ENCODE data around the gene CCDC68. TPM values are rescaled to one million over a fixed set of nuclear protein-coding genes. Genes with fewer than 3 reads are reported as not detected.
A peak's percentile ranks its signal among the peaks of the same experiment; 100 is the strongest.

Gene CCDC68
- polyA plus RNA-seq, 3 donors from 2014 or later, result not detected

DNA sequence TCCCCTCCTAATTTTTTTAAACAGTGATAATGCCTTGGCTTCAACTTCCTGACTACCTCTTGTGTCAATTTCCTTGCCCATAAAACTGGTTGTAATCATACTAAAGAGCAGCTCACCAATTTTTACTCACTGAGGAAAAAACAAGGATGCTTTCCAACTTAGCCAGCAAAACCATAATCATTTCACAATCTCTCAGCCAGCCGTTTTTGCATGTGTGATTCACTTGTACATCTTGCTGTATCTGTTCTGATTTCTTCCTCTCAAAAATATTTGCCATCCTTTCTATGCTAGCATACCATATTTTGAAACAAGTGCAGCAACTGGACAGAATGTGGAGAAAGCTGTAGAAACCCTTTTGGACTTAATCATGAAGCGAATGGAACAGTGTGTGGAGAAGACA is 70.3 kb downstream of the CCDC68 start:
- no peak overlapping the region for H3K27ac Mint-ChIP-seq
- H3K4me1 Mint-ChIP-seq, result peaks cover 0 to 5% of the 10 kb centered on the region in 2 donors
- H3K9me3 Mint-ChIP-seq, result no peaks in the 10 kb centered on the region

DNA sequence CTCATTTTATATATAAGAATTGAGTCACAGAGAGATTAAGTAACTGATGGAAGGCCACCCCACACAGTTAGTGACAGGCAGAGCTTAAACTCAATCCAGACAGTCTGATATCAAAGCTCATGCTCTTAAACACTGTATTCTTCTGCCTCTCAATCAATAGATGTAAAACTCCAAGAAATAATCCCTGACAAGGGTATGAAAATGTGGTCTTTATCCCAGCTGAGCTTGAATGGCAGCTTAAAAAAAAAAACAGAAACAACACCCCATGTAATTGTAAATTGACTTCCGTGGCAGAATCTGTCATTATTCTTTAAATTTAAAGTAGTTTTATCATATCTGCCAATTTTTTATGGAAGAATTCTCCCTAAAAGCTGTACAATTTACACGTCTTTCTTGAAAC is 70.9 kb downstream of the CCDC68 start:
- Mint-ChIP-seq H3K4me1 (peaks cover 0 to 3% of the 10 kb centered on the region in 2 donors), H3K9me3 (no peaks in the 10 kb centered on the region), H3K36me3 (peaks cover 29 to 67% (median 52%) of the 10 kb centered on the region in 3 donors), H3K27me3 (ENCODE audit: low read depth in 3 of 3) (no peaks in the 10 kb centered on the region), H3K4me3 (no peak overlapping the region), H3K27ac (peak overlapping the region in 1 of 6 donors; percentile 9)
- DNase-seq, result no peak

More for the DNA sequence above, 70.3 kb downstream of the CCDC68 start:
- Mint-ChIP-seq H3K27me3 (ENCODE audit: low read depth in 3 of 3) (no peaks in the 10 kb centered on the region), H3K36me3 (peaks cover 29 to 67% (median 48%) of the 10 kb centered on the region in 3 donors), H3K4me3 (no peak overlapping the region)
- no peak for DNase-seq

DNA sequence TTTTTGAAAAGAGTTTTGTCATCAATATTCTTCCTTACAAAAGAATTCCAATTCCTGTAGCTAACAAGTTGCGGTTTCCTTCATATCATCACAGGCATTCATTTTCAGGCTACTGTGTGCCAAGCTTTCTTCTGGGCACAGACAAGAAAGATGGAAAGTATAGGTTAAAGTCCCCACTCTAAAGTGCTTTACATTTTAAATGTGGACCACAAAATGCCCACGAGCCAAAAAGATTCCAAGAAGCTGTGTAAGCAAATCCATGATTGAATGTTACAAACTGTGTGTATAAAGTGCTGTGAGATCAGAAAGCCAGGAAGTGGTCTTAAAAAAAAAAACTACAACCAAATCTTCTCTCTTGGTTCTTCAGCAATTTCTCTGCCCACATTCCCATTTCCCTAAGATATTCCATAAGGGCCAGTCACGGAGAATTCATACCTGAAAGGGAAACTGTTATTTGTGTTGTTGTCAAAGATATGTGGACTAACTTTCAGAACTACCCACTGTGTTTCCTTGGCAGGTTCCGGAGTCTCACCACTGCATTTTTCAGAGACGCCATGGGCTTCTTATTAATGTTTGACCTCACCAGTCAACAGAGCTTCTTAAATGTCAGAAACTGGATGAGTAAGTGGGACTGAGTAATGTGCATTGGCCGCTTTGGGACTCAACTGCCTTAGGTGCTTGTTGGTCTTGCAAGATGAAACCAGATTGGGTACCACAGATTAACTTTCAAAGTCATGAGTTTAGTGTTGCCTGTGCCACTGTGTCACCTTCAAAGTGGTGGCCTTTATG is 75.3 kb downstream of the CCDC68 start:
- Mint-ChIP-seq H3K27me3 (ENCODE audit: low read depth in 3 of 3) (no peaks in the 10 kb centered on the region), H3K27ac (no peak overlapping the region), H3K36me3 (peaks cover 41 to 67% (median 58%) of the 10 kb centered on the region in 3 donors), H3K4me1 (no peaks in the 10 kb centered on the region), H3K9me3 (no peaks in the 10 kb centered on the region), H3K4me3 (no peak overlapping the region)
- DNase-seq, result no peak

DNA sequence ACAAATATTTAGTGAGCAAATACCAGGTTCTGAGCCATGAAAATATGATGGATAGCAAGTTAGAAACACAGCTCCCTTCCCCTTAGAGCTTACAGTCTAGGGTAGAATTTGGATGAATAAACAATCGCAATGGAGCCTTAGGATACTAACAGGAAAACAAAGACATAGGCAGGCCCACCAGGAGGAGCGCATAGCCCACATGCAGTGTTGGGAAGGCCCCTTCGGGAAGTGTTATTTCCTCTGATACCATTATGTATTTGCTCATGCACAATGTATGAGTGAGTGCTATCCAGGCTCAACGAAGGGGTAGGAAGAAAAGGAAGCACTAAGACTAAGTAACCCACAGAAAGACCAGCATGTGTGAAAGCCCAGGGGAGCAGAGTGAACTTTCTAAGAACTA is 76.9 kb downstream of the CCDC68 start:
- Mint-ChIP-seq H3K36me3 (peaks cover 39 to 55% (median 54%) of the 10 kb centered on the region in 3 donors), H3K4me1 (peaks cover 0 to 2% of the 10 kb centered on the region in 2 donors), H3K27ac (no peak overlapping the region), H3K4me3 (no peak overlapping the region), H3K27me3 (ENCODE audit: low read depth in 3 of 3) (no peaks in the 10 kb centered on the region), H3K9me3 (no peaks in the 10 kb centered on the region)
- no peak for DNase-seq

DNA sequence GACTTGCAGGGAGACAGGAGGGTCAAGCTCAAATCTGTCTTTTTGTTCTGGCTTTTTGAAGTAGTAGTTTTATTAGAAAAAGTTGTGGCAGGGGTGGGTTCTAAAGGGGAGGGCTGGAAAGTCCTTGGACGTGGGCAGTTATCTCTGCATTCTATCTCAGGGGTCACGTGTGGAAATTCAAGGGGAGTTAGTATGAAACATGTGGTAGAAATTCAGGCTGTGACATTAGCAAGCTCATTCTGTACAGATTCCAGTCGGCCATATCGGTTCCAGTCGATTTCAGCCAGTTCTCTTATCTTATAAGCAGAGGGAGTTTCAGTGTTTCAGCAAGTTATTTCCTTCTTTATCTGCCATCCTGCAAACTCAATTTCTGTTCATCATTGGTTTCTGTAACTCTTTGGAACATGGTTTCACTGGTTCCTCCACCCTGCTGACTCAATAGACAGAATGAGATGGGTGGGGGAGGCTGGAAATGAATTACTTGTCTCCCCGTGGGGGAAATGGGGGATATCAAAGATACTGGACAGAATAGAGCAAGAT is 78.0 kb downstream of the CCDC68 start:
- Mint-ChIP-seq H3K4me3 (no peak overlapping the region), H3K9me3 (no peaks in the 10 kb centered on the region), H3K36me3 (peaks cover 41 to 55% (median 54%) of the 10 kb centered on the region in 3 donors), H3K27me3 (ENCODE audit: low read depth in 3 of 3) (no peaks in the 10 kb centered on the region), H3K27ac (no peak overlapping the region), H3K4me1 (peaks cover 0 to 12% of the 10 kb centered on the region in 2 donors)
- no peak for DNase-seq

- Mint-ChIP-seq H3K4me3 (no peak overlapping the region), H3K4me1 (peaks cover 0 to 20% of the 10 kb centered on the region in 2 donors), H3K27ac (no peak overlapping the region), H3K9me3 (no peaks in the 10 kb centered on the region), H3K36me3 (peaks cover 38 to 50% (median 48%) of the 10 kb centered on the region in 3 donors), H3K27me3 (ENCODE audit: low read depth in 3 of 3) (no peaks in the 10 kb centered on the region)
- DNase-seq, result no peak
These were observed 78.7 kb downstream of the CCDC68 start for GRCh38 chr18:54880395-54881105.

DNA sequence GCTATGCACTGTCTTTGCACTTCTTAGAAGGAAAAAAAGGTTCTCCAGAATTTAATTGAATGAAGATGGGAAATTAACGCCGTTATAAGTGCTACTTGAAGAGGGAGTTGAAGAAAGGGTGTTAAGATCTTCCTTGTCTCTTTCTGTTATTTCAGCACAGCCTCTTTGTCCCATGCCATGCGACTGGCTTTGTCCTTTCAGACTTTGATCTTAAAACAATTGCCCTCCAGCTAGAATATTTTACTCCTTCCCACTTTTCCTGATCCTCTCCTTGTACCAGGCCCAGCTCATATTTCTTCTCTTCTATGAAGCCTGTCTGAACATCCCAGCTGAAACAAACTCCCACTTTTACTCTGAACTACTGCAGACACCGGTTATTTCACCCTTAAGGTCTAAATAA is 79.6 kb downstream of the CCDC68 start:
- no peaks in the 10 kb centered on the region for H3K27me3 Mint-ChIP-seq (ENCODE audit: low read depth in 3 of 3)
- H3K9me3 Mint-ChIP-seq, result no peaks in the 10 kb centered on the region
- DNase-seq, result no peak
- no peak overlapping the region for H3K4me3 Mint-ChIP-seq
- H3K36me3 Mint-ChIP-seq, result peaks cover 36 to 47% (median 42%) of the 10 kb centered on the region in 3 donors
- H3K27ac Mint-ChIP-seq, result peak overlapping the region in 1 of 6 donors; percentile 4
- H3K4me1 Mint-ChIP-seq, result peaks cover 4 to 26% of the 10 kb centered on the region in 2 donors

DNA sequence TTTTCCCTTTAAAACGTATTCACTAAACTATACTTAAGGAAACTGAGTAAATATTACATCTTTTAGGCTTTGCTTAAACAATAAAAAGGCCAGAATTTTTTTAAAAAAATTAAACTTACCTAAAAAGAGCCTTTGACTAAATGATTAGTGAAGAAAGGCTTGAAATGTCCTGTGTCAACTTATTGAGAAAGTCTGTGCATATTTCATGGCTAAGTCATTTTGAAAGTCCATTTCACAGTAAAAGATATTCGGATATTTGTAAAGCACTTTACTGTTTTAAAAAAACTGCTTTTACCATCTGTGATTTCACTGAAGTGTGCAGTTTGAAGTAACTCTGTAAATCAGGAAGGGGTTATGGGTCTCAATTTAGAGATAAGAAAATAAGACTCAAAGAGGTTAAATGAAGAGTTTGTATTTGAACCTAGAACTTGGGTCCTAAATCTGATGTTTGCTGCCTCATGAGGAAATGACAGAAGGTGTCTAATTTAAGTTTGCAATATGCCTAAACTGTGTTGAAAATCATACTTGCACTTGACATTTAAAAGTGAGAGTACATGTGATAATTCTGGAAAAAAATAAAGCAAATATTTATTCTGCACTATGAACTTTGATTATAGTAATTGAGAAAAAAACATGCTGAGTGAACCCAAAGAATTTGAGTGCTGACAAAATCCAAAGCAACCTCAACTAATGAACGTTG is 80.5 kb downstream of the CCDC68 start:
- Mint-ChIP-seq H3K4me3 (no peak overlapping the region), H3K4me1 (peaks cover 9 to 35% of the 10 kb centered on the region in 2 donors), H3K9me3 (no peaks in the 10 kb centered on the region), H3K27me3 (ENCODE audit: low read depth in 3 of 3) (no peaks in the 10 kb centered on the region), H3K27ac (no peak overlapping the region), H3K36me3 (peaks cover 35 to 43% (median 37%) of the 10 kb centered on the region in 3 donors)
- no peak for DNase-seq

DNA sequence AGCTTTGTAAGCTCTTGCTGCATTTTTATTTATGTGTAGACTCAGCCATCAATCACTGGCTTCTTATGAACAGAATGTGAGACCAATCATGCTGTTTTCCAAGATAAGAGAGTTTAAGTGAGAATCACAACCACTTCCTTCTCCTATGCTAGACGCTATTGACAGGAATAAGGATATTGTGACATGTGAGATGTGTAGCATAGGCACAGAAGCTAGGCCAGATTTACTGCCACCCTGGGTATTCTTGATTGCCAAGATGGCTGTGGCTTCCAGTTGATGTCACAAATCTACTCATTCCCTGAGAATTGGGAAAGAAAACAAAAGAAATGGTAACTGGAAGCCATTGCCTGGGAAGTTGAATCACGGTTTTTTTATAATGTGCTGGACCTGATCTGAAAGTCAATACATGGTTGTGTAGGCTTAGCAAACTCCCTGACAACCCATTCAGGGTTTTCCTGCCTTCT is 81.1 kb downstream of the CCDC68 start:
- peaks cover 32 to 42% (median 37%) of the 10 kb centered on the region in 3 donors for H3K36me3 Mint-ChIP-seq
- H3K4me1 Mint-ChIP-seq, result peaks cover 15 to 41% of the 10 kb centered on the region in 2 donors
- H3K27me3 Mint-ChIP-seq (ENCODE audit: low read depth in 3 of 3), result no peaks in the 10 kb centered on the region
- H3K4me3 Mint-ChIP-seq, result no peak overlapping the region
- no peaks in the 10 kb centered on the region for H3K9me3 Mint-ChIP-seq
- no peak overlapping the region for H3K27ac Mint-ChIP-seq
- no peak for DNase-seq

GRCh38 chr18:54877076-54877475 is 82.2 kb downstream of the CCDC68 start:
- H3K27ac Mint-ChIP-seq, result no peak overlapping the region
- H3K4me3 Mint-ChIP-seq, result no peak overlapping the region
- peaks cover 24 to 50% of the 10 kb centered on the region in 2 donors for H3K4me1 Mint-ChIP-seq
- no peak for DNase-seq
- H3K36me3 Mint-ChIP-seq, result peaks cover 23 to 33% (median 30%) of the 10 kb centered on the region in 3 donors
- no peaks in the 10 kb centered on the region for H3K27me3 Mint-ChIP-seq (ENCODE audit: low read depth in 3 of 3)
- H3K9me3 Mint-ChIP-seq, result no peaks in the 10 kb centered on the region

DNA sequence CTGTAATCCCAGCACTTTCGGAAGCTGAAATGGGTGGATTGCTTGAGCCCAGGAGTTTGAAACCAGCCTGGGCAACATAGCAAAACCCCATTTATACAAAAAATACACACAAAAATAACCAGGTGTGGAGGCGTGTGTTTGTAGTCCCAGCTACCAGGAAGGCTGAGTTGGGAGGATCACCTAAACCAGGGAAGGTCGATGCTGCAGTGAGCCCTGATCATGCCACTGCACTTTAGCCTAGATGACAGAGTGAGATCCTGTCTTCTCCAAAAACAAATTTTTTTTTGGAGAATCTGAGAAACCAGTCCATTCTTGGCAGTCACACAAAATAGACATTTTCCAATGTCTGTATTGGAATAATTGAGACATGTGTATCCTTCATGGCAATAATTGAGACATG is 84.2 kb downstream of the CCDC68 start:
- Mint-ChIP-seq H3K27ac (no peak overlapping the region), H3K27me3 (ENCODE audit: low read depth in 3 of 3) (no peaks in the 10 kb centered on the region), H3K4me1 (peaks cover 26 to 50% of the 10 kb centered on the region in 2 donors), H3K36me3 (peaks cover 10 to 18% (median 16%) of the 10 kb centered on the region in 3 donors), H3K4me3 (no peak overlapping the region), H3K9me3 (no peaks in the 10 kb centered on the region)
- DNase-seq, result no peak

GRCh38 chr18:54873884-54874255 is 85.4 kb downstream of the CCDC68 start:
- Mint-ChIP-seq H3K27me3 (ENCODE audit: low read depth in 3 of 3) (no peaks in the 10 kb centered on the region), H3K9me3 (no peaks in the 10 kb centered on the region), H3K4me1 (peaks cover 28 to 56% of the 10 kb centered on the region in 2 donors), H3K36me3 (peaks cover 0 to 14% (median 9%) of the 10 kb centered on the region in 3 donors), H3K27ac (peak overlapping the region in 1 of 6 donors; percentile 20), H3K4me3 (no peak overlapping the region)
- no peak for DNase-seq

DNA sequence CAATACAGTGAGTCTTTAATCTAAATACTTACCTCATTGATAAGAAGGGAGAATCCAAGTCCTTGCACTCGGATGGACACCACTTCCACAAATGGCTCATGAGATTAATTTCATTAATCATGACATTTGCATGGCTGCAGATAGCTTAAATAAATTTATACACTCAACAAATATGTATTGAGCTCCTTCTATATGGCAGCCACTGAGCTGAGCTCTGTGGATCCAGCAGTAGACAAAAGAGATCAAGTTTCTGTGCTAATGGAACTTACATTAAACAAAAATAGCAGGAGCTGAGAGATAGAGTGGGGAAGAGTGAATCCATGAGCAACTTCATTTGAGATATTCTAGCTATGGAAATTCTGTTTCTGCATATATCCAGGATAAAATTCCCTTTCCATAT is 86.6 kb downstream of the CCDC68 start:
- Mint-ChIP-seq H3K4me1 (peaks cover 34 to 63% of the 10 kb centered on the region in 2 donors), H3K27ac (peak overlapping the region in 2 of 6 donors; percentile 20 to 23), H3K9me3 (no peaks in the 10 kb centered on the region), H3K27me3 (ENCODE audit: low read depth in 3 of 3) (no peaks in the 10 kb centered on the region), H3K36me3 (peaks cover 4 to 20% (median 15%) of the 10 kb centered on the region in 3 donors), H3K4me3 (peak overlapping the region in 1 of 5 donors; percentile 46)
- DNase-seq, result no peak

Measured in immature natural killer cell (primary cell).